Panc1 (cell line): ENCODE results near the gene VCX2. TPM values are rescaled to one million over a fixed set of nuclear protein-coding genes. Genes with fewer than 3 reads are reported as not detected.

Source experiments
- ATAC-seq: fragments of 200-7000 bp; cut with Tn5 transposase; 2 replicates; pipeline ENCODE4 v1.9.1; 2020; ENCODE audit warnings: mild to moderate bottlenecking, moderate library complexity
- BruUV-seq: library from RNA; stranded (reverse); fragments of 400-500 nt; replicated peaks from 2 replicates; lab custom pipeline; 2021; lab: Mats Ljungman, UMichigan
- CTCF ChIA-PET: fragments of 300-600 bp; sonication (Branson Sonifier 250); formaldehyde crosslinking; loops from one replicate; lab custom pipeline; 2022; ENCODE audit warnings: antibody characterized with exemption; lab: Charles Lee
- POLR2A ChIA-PET: fragments of 300-600 bp; sonication (Branson Sonifier 250); formaldehyde crosslinking; loops from one replicate; lab custom pipeline; 2022; ENCODE audit warnings: antibody characterized with exemption; lab: Charles Lee
- DNase-seq: peaks from one replicate; pipeline ENCODE4 v3.0.0-alpha.2; 2010; ENCODE audit warnings: low read depth, low spot score
- H3K27ac ChIP-seq: 2 replicates; pipeline ENCODE4 v1.5.1; 2011; ENCODE audit warnings: mild to moderate bottlenecking, low read length, inconsistent platforms
- H3K27me3 ChIP-seq: fragments of 200-500 bp; sonication (Bioruptor generic); 2 replicates; pipeline ENCODE4 v1.6.0; 2014; ENCODE audit warnings: low read length, inconsistent platforms; ENCODE audit not compliant: control insufficient read depth, insufficient read depth
- H3K36me3 ChIP-seq: fragments of 200-500 bp; sonication (Bioruptor generic); 2 replicates; pipeline ENCODE4 v1.5.1; 2014; ENCODE audit warnings: inconsistent platforms, mild to moderate bottlenecking, low read length, moderate library complexity; ENCODE audit not compliant: control insufficient read depth, insufficient read depth
- H3K4me1 ChIP-seq: 2 replicates; pipeline ENCODE4 v1.5.1; 2011; ENCODE audit warnings: inconsistent platforms, mild to moderate bottlenecking, low read length, moderate library complexity; ENCODE audit not compliant: control insufficient read depth, insufficient read depth
- H3K4me3 ChIP-seq, 2 experiments: 2 replicates each; pipeline ENCODE4 v1.5.1; 2011 to 2012; ENCODE audit warnings: low read depth in 2 of 2, low read length in 2 of 2, mild to moderate bottlenecking in 2 of 2, inconsistent platforms in 1 of 2, moderate library complexity in 1 of 2
- H3K9me3 ChIP-seq: fragments of 200-500 bp; sonication (Bioruptor generic); 2 replicates; pipeline ENCODE4 v1.5.1; 2014; ENCODE audit warnings: low read depth, mild to moderate bottlenecking, inconsistent platforms, low read length, moderate library complexity; ENCODE audit not compliant: control insufficient read depth, insufficient read depth
- CTCF ChIP-seq: fragments of 450-650 bp; IDR thresholded peaks from 2 replicates; pipeline ENCODE4 v1.5.1; 2017; ENCODE audit warnings: mild to moderate bottlenecking
- POLR2AphosphoS5 ChIP-seq: IDR thresholded peaks from 2 replicates; pipeline ENCODE4 v1.6.1; 2012; ENCODE audit warnings: mild to moderate bottlenecking, low read depth, low read length, moderate library complexity
- REST ChIP-seq, 2 experiments: IDR thresholded peaks; 2 replicates each; pipeline ENCODE4 v1.6.1; 2011 to 2012; ENCODE audit warnings: low read depth in 2 of 2, control low read depth in 1 of 2, low read length in 1 of 2, mild to moderate bottlenecking in 1 of 2, moderate library complexity in 1 of 2; ENCODE audit not compliant: insufficient read depth in 1 of 2
- SIN3A ChIP-seq: IDR thresholded peaks from 2 replicates; pipeline ENCODE4 v1.6.1; 2012; ENCODE audit warnings: low read depth, mild to moderate bottlenecking, low read length, moderate library complexity, borderline replicate concordance; ENCODE audit not compliant: insufficient read depth
- TCF7L2 ChIP-seq: IDR thresholded peaks from 2 replicates; pipeline ENCODE4 v1.6.1; 2011; ENCODE audit warnings: mild to moderate bottlenecking, low read depth, low read length, inconsistent platforms
- in situ Hi-C: cut with HindIII; loops from 2 replicates; pipeline ENCODE4 v1.10.0; 2016; ENCODE audit warnings: low sequenced_read_pairs, low pct_unique_long_range_greater_than_20kb
- intact Hi-C: fragments of 100-400 bp; cut with micrococcal nuclease; formaldehyde crosslinking; loops from one replicate; pipeline ENCODE4 v1.10.0; 2022; ENCODE audit not compliant: unreplicated experiment
- total RNA-seq: library from RNA; stranded (reverse); gene quantifications from one replicate; pipeline ENCODE4 v1.2.1, GENCODE V29; 2021; ENCODE audit not compliant: unreplicated experiment

Gene VCX2
- total RNA-seq, 1 experiment from 2014 or later, result not detected

GRCh38 chrX:8192276-8192675, 21.2 kb upstream of the VCX2 start:
- Histone ChIP-seq H3K27me3 (no peaks in the 10 kb centered on the region), H3K36me3 (no peaks in the 10 kb centered on the region), H3K4me1 (no peaks in the 10 kb centered on the region), H3K9me3 (no peaks in the 10 kb centered on the region), H3K27ac (no peak overlapping the region), H3K4me3 (no peak overlapping the region)
- POLR2A ChIA-PET, result no interaction called here
- DNase-seq (no peak), ATAC-seq (no peak)
- TF ChIP-seq TCF7L2, result no peak
- TF ChIP-seq CTCF, result no peak
- TF ChIP-seq SIN3A, result no peak
- no peak for TF ChIP-seq REST (IDR thresholded peaks at IDR 0.05; ENCODE audit: insufficient read depth in 1 of 2, low read depth in 2 of 2, low read length in 1 of 2)
- TF ChIP-seq POLR2AphosphoS5, result no peak
- CTCF ChIA-PET, result no interaction called here
- in situ Hi-C loops (no loop called here), intact Hi-C loops (no loop called here)
- no TSS peak for BruUV-seq

- Histone ChIP-seq H3K27ac (no peak overlapping the region), H3K9me3 (no peaks in the 10 kb centered on the region), H3K27me3 (no peaks in the 10 kb centered on the region), H3K36me3 (no peaks in the 10 kb centered on the region), H3K4me1 (no peaks in the 10 kb centered on the region), H3K4me3 (no peak overlapping the region)
- intact Hi-C loops (no loop called here), in situ Hi-C loops (no loop called here)
- ATAC-seq (no peak), DNase-seq (no peak)
- BruUV-seq, result no TSS peak
- no peak for TF ChIP-seq POLR2AphosphoS5
- TF ChIP-seq CTCF, result no peak
- no peak for TF ChIP-seq REST (IDR thresholded peaks at IDR 0.05; ENCODE audit: insufficient read depth in 1 of 2, low read depth in 2 of 2, low read length in 1 of 2)
- no peak for TF ChIP-seq SIN3A
- TF ChIP-seq TCF7L2, result no peak
- ChIA-PET CTCF (no interaction called here), POLR2A (no interaction called here)
Observed at GRCh38 chrX:8191022-8191421, 20.0 kb upstream of the VCX2 start.
